HUDEP-2 (cell line): ENCODE measurements around the gene ARL15.

Experiments
- DNase-seq, 76 experiments: peaks; one replicate each; lab custom pipeline; 2025; ENCODE audit not compliant: unreplicated experiment in 76 of 76; lab: John Stamatoyannopoulos, UW

Gene ARL15

GRCh38 chr5:54171645-54172384 lies 138.6 kb downstream of the ARL15 start:
- DNase-seq = peak in 10 of 76 experiments; percentile 0 to 15 (median 6)

GRCh38 chr5:54165687-54166086 lies 144.7 kb downstream of the ARL15 start:
- DNase-seq = no peak

DNA sequence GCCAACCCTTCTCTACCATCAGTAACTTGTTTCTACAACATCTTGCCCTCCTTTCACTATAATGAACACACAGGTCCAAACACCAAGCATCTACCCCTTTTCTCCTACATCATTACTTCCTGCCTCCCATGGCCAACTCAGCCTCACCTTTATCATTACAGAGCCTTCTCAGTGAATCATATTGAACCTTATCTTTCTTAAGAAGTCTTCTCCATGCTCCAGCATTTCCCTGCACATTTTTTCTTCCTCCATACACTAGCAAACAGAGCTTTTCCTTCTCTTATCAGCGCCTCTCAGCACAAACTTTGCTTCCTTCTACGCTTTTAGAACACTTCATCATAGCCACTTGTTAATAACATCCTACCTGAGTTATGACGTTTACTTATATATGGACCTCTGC lies 148.2 kb downstream of the ARL15 start:
- DNase-seq = no peak

- DNase-seq = no peak
Observed at GRCh38 chr5:54160329-54160728, 150.0 kb downstream of the ARL15 start.

DNA sequence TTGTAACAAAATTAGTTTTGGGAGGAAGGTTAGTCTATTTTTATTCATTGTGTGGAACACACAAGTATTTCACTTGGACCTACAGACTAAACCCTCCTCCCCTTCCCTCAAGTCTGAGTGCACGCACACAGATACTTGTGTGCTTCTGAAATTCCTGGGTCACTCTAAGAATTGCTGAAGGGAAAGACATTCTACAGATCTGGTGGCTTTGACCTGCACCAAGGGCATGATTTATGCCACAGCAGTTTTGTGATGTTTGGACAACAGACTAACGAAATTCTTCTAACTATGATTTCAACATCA lies 150.5 kb downstream of the ARL15 start:
- no peak for DNase-seq

- peak in 35 of 76 experiments; percentile 2 to 60 (median 21) for DNase-seq
Observed at GRCh38 chr5:54159153-54159892, 151.1 kb downstream of the ARL15 start.

GRCh38 chr5:54156577-54156976 lies 153.8 kb downstream of the ARL15 start:
- DNase-seq = no peak

DNA sequence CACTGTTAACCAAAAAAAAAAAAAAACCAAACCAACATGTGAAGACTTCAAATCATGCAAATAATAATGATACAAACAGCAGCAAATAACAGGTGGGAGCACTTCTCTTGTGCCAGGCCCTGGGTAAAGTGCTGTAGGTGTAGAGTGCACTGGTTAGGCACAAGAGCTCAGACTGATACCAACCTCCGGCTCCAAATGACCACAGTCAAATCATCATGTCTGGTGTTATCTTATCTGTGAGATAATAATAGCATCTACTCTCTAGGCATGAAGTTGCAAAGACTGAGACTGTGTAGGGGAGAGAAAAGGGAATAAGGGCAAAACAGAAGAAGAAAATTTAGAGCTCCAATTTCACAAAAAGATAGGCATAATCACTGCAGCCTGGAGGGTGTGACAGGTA lies 159.5 kb downstream of the ARL15 start:
- no peak for DNase-seq

GRCh38 chr5:54148858-54149257 lies 161.5 kb downstream of the ARL15 start:
- DNase-seq = no peak

- no peak for DNase-seq
Observed at GRCh38 chr5:54148067-54148845, 162.1 kb downstream of the ARL15 start.

- no peak for DNase-seq
Observed at GRCh38 chr5:54146916-54147315, 163.5 kb downstream of the ARL15 start.

DNA sequence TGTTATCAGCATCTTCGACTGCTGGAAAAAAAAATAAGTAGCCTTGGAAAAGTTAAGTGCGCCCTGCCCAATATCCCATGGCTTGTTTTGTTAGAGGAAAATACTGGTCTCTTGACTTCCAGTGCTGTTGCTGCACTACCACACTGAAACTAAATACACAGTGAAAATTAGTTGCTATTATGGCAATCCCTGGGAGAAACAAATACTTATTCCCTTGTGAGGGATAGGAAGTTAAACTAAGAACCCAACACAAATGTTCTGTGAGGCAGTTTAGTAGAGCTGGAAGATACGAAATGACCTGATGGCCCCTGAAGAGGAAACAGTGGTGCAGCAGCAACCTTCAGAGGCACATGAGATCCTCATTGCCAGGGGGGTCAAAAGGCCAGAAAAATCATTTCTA lies 164.0 kb downstream of the ARL15 start:
- no peak for DNase-seq

- DNase-seq = no peak
Observed at GRCh38 chr5:54140247-54140840, 170.0 kb downstream of the ARL15 start.

DNA sequence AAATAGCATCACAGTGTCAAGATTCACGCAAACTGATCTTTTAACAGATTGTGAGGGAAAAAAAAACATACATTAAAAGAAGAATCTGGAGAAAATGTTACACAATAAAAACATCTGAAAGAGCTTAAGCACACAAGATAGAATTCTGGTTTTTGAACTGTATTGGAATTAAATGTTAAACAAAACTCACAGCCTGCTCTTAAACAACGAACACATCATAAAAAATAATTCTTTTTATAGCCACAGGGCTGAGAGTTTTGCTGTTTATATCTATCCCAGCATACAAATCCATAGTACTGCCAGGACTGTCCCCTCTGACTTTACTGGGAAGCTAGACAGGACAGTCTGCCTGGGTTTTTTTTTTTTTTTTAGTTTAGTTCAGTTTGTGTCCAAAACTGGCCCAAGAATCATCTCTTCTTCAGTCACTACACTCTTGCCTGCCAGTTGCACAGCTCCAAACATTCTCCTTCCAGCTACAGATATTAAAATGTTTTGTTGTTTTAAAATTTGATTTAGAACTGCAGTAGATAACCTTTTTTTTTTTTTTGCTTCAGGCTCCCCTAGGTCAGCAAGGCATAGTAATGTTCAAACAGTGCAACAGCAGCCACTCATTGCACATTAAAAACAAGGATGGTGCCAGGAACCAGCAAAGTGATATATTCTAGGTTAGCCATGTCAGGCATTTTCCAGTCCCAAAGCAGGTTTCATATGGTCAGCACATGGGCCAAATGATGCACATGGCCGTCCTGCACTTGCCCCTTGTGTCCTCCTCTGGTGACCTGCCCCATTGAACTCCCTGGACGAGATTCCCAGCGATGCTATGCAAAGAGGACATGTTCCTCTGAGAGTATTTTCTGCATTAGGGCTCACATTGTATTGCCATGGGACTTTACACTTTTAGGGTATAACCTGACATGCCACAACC lies 173.6 kb downstream of the ARL15 start:
- DNase-seq = no peak

GRCh38 chr5:54135042-54135441 lies 175.3 kb downstream of the ARL15 start:
- no peak for DNase-seq

- no peak for DNase-seq
Observed at GRCh38 chr5:54133917-54134316, 176.5 kb downstream of the ARL15 start.

DNA sequence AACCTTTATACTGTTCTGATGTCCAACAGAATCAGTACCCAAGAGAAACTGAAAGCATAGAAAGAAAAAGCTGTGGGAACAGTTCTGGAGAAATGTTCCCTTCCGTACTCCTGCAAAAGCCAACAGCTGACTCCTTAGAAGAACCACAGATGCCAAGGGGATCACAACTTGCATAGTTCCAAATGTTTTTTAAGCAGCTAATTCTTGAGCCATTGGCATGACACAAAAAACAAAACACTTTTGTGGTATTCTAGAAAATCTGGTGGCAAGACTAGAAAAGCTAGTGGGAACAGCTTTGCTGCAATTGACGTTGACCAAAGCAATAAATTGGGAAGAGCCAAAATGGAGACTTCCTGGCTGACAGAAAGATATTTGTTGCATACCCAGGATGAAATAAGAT lies 189.9 kb downstream of the ARL15 start:
- DNase-seq = no peak

DNA sequence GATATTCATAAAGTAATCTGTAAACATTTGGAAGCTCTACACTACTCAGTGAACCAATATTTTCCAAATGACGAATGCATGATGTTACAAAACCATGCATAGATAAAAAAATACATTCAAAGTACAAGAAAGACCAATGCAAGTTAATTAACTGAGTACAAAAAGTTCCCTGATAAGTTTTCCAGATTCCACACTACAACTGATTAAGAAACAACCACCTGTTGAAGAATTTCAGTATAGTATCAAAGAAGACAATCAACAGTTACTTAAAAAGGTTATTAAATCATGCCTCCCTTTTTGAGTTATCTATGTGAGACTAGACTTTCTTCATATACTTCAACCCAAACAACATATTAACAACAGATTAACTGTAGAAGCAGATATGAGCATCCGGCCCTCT lies 192.4 kb downstream of the ARL15 start:
- DNase-seq = no peak

DNA sequence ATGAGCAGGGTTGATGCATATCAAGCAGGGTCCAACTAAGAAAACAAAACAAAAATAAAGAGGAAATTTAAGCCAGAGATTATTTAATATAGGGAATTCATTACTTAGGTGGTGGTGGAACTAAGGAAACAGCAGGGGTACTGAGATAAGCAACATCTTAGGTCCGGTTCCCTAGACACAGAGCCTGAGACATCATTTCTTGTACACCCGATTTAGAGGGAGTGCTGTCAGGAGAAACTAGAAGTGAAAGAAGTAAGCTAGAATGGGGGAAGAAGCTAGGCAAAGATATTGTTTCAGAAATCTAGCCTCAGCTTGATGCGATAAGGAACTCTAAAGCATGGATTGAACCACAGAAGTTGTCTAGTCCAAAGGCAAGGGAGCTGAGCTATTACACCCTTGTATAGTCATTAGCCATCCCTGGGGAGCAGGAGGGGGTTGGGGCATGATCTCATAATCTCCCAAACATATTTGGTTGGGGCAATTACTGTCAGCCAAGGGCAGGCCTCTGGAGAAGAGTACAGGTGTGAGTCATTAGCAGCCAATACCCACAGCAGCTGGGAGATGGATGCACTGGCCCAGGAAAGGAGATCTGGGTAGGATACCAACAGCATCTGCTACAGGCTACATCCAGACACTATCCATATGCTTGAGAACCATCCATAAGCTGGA lies 194.5 kb downstream of the ARL15 start:
- DNase-seq = no peak

GRCh38 chr5:54113060-54113459 lies 197.3 kb downstream of the ARL15 start:
- DNase-seq = no peak
